B cell (primary cell): ENCODE data around the gene SAA4. TPM values are rescaled to one million over a fixed set of nuclear protein-coding genes. Genes with fewer than 3 reads are reported as not detected.

ENCODE experiments used
- ATAC-seq: fragments of 200-7000 bp; cut with Tn5 transposase; one replicate; pipeline ENCODE4 v1.10.0; 2021; ENCODE audit warnings: low read depth, mild to moderate bottlenecking, moderate number of reproducible peaks, moderate library complexity
- CTCF ChIA-PET: fragments of 350-600 bp; sonication (Branson Sonifier 250); formaldehyde crosslinking; loops from one replicate; lab custom pipeline; 2021; ENCODE audit warnings: antibody characterized with exemption, inconsistent platforms; lab: Charles Lee
- POLR2A ChIA-PET: fragments of 350-600 bp; sonication (Branson Sonifier 250); formaldehyde crosslinking; loops from one replicate; lab custom pipeline; 2021; ENCODE audit warnings: antibody characterized with exemption; lab: Charles Lee
- DNase-seq: peaks from one replicate; pipeline ENCODE4 v3.0.0; 2013
- H2AFZ ChIP-seq: 2 replicates; pipeline ENCODE4 v1.6.1; 2012; ENCODE audit warnings: mild to moderate bottlenecking, low read depth, low read length; ENCODE audit not compliant: insufficient read depth, poor library complexity, severe bottlenecking
- H3K27ac ChIP-seq, 2 donors: 1 replicate in 1 of 2; 2 replicates in 1 of 2; pipeline ENCODE4 v1.5.1; 2012 to 2013; ENCODE audit warnings: low read length in 2 of 2, mild to moderate bottlenecking in 2 of 2, moderate library complexity in 1 of 2
- H3K27me3 ChIP-seq, 4 experiments: fragments of 200-600 bp in 1 of 4; sonication (generic) in 1 of 4; replicated peaks in 1 of 4; 1 replicate in 2 of 4; 2 replicates in 2 of 4; pipeline versions ENCODE4 v1.6.1 to v1.7.0; 2013 to 2016; ENCODE audit warnings: low read length in 3 of 4, mild to moderate bottlenecking in 2 of 4, mixed read lengths in 1 of 4, moderate library complexity in 1 of 4; ENCODE audit not compliant: insufficient read depth in 4 of 4, control insufficient read depth in 3 of 4; ENCODE audit errors: control extremely low read depth in 1 of 4
- H3K36me3 ChIP-seq, 2 experiments: replicated peaks in 1 of 2; 1 replicate in 1 of 2; 2 replicates in 1 of 2; pipeline versions ENCODE4 v1.6.1 to v1.7.1; 2013; ENCODE audit warnings: low read length in 1 of 2; ENCODE audit not compliant: insufficient read depth in 2 of 2, control insufficient read depth in 1 of 2; ENCODE audit errors: control extremely low read depth in 1 of 2, extremely low read depth in 1 of 2
- H3K4me1 ChIP-seq, 2 donors: fragments of 200-600 bp in 1 of 2; sonication (generic) in 1 of 2; 1 replicate in 1 of 2; 2 replicates in 1 of 2; pipeline versions ENCODE4 v1.5.1 to v1.6.1; 2013 to 2017; ENCODE audit warnings: low read length in 2 of 2; ENCODE audit not compliant: control insufficient read depth in 2 of 2, insufficient read depth in 2 of 2
- H3K4me2 ChIP-seq: replicated peaks from 2 replicates; pipeline ENCODE3; 2012; ENCODE audit warnings: mild to moderate bottlenecking, low read depth, low read length; ENCODE audit not compliant: poor library complexity, severe bottlenecking
- H3K4me3 ChIP-seq, 5 experiments: fragments of 200-600 bp in 1 of 5; sonication (generic) in 1 of 5; 1 replicate in 3 of 5; 2 replicates in 2 of 5; pipeline versions ENCODE4 v1.5.1 to v1.7.0; 2011 to 2016; ENCODE audit warnings: low read length in 4 of 5, mild to moderate bottlenecking in 4 of 5, low read depth in 2 of 5, control low read depth in 1 of 5, moderate library complexity in 1 of 5; ENCODE audit not compliant: insufficient read depth in 1 of 5; ENCODE audit errors: control extremely low read depth in 1 of 5, extremely low read depth in 1 of 5
- H3K79me2 ChIP-seq: fragments of 200-600 bp; sonication (generic); one replicate; pipeline ENCODE4 v1.6.0; 2016; ENCODE audit warnings: low read length; ENCODE audit not compliant: control insufficient read depth, insufficient read depth
- H3K9ac ChIP-seq: fragments of 200-600 bp; sonication (generic); 2 replicates; pipeline ENCODE4 v1.6.1; 2017; ENCODE audit warnings: mild to moderate bottlenecking, low read length, moderate library complexity
- H3K9me3 ChIP-seq, 3 donors: one replicate each; pipeline versions ENCODE4 v1.6.1 to v1.7.1; 2013; ENCODE audit warnings: low read length in 2 of 3; ENCODE audit not compliant: control insufficient read depth in 2 of 3, insufficient read depth in 1 of 3; ENCODE audit errors: control extremely low read depth in 1 of 3
- H4K20me1 ChIP-seq: 2 replicates; pipeline ENCODE4 v1.6.0; 2012; ENCODE audit warnings: mild to moderate bottlenecking, low read length; ENCODE audit not compliant: insufficient read depth, control insufficient read depth, poor library complexity, severe bottlenecking
- H3K27ac Mint-ChIP-seq: one replicate; pipeline ENCODE4 v1.8.0; 2021; ENCODE audit warnings: mixed read lengths
- H3K27me3 Mint-ChIP-seq: one replicate; pipeline ENCODE4 v1.8.0; 2021; ENCODE audit warnings: mixed read lengths
- H3K4me1 Mint-ChIP-seq: one replicate; pipeline ENCODE4 v1.8.0; 2021; ENCODE audit warnings: mixed read lengths
- H3K4me3 Mint-ChIP-seq: one replicate; pipeline ENCODE4 v1.8.0; 2021; ENCODE audit warnings: mixed read lengths
- H3K9me3 Mint-ChIP-seq: one replicate; pipeline ENCODE4 v1.8.0; 2022; ENCODE audit warnings: mixed read lengths; ENCODE audit not compliant: insufficient read depth
- EZH2 ChIP-seq: IDR thresholded peaks from 2 replicates; pipeline ENCODE4 v1.6.1; 2012; ENCODE audit warnings: borderline replicate concordance, low read depth, mild to moderate bottlenecking, moderate library complexity, low read length; ENCODE audit not compliant: insufficient read depth, poor library complexity, severe bottlenecking
- WGBS: methylation state at CpG from one replicate; pipeline ENCODE4 v1.1.5; 2013; ENCODE audit warnings: missing lambda C conversion rate; ENCODE audit not compliant: insufficient coverage; 5-methylcytosine and 5-hydroxymethylcytosine counted together
- intact Hi-C: fragments of 100-400 bp; cut with micrococcal nuclease; formaldehyde crosslinking; loops from one replicate; pipeline ENCODE4 v1.10.0; 2022
- polyA plus RNA-seq: library from polyadenylated mRNA; depleted of rRNA; stranded (reverse); fragments of >200 nt; gene quantifications from 2 replicates; pipeline ENCODE4 v1.2.3, GENCODE V29; 2012
- total RNA-seq, 2 donors: library from RNA; stranded (reverse); fragments of 120-200 nt in 1 of 2; gene quantifications; 1 replicate in 1 of 2; 2 replicates in 1 of 2; pipeline versions ENCODE4 v1.2.3 to v1.2.4, GENCODE V29; 2013 to 2022
- TF ChIP-seq, protein P1 (sequence below): fragments of 200-600 bp; IDR thresholded peaks from one replicate; pipeline ENCODE4 v1.8.0; 2022; ENCODE audit warnings: antibody characterized with exemption, mild to moderate bottlenecking

SAA4 gene
- total and polyA plus RNA-seq, 2 donors (not counting 1 experiment from before 2014, with no cell fraction given), result not detected

GRCh38 chr11:18282626-18283025 lies 46.0 kb upstream of the SAA4 start:
- Histone ChIP-seq H3K9me3 (no peaks in the 10 kb centered on the region), H3K27me3 (no peaks in the 10 kb centered on the region), H2AFZ (peak overlapping the region; percentile 58), H3K27ac (peak overlapping the region; percentile 68 to 86), H4K20me1 (no peaks in the 10 kb centered on the region), H3K79me2 (peaks cover 9% of the 10 kb centered on the region), H3K36me3 (peaks cover 0 to 60% of the 10 kb centered on the region in 2 experiments), H3K4me2 (peak overlapping the region; percentile 49), H3K4me3 (no peak overlapping the region), H3K4me1 (peaks cover 34 to 39% of the 10 kb centered on the region in 2 donors), H3K9ac (peak overlapping the region; percentile 22)
- WGBS, result no CpG with 5 or more reads among the region's 2 CpGs
- Mint-ChIP-seq H3K9me3 (no peaks in the 10 kb centered on the region), H3K27me3 (no peaks in the 10 kb centered on the region), H3K4me1 (peaks cover 37% of the 10 kb centered on the region), H3K27ac (peak overlapping the region; percentile 83), H3K4me3 (peak overlapping the region; percentile 4)
- intact Hi-C loops, result loop anchor here (5.0 kb wide), 2 partner anchors 40 kb away; partner anchors contain the start of genes GTF2H1 and HPS5
- DNase-seq (peak; percentile 62), ATAC-seq (peak; percentile 67)
- POLR2A ChIA-PET, result interaction anchor here (0.5 to 1.2 kb wide), 3 partner anchors 28 to 110 kb away, joined by 4 to 8 read pairs (median 6); partner anchors contain the start of genes GTF2H1 and HPS5
- no peak for TF ChIP-seq EZH2
- TF ChIP-seq, protein P1, sequence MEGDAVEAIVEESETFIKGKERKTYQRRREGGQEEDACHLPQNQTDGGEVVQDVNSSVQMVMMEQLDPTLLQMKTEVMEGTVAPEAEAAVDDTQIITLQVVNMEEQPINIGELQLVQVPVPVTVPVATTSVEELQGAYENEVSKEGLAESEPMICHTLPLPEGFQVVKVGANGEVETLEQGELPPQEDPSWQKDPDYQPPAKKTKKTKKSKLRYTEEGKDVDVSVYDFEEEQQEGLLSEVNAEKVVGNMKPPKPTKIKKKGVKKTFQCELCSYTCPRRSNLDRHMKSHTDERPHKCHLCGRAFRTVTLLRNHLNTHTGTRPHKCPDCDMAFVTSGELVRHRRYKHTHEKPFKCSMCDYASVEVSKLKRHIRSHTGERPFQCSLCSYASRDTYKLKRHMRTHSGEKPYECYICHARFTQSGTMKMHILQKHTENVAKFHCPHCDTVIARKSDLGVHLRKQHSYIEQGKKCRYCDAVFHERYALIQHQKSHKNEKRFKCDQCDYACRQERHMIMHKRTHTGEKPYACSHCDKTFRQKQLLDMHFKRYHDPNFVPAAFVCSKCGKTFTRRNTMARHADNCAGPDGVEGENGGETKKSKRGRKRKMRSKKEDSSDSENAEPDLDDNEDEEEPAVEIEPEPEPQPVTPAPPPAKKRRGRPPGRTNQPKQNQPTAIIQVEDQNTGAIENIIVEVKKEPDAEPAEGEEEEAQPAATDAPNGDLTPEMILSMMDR, result no peak
- CTCF ChIA-PET, result interaction anchor here (0.5 to 1.9 kb wide), 6 partner anchors 10 to 177 kb away, joined by 3 to 9 read pairs (median 4); partner anchors contain the start of gene SAAL1

GRCh38 chr11:18280438-18281045 lies 43.9 kb upstream of the SAA4 start:
- POLR2A ChIA-PET, result interaction anchor here (0.7 kb wide), 2 partner anchors 23 to 267 kb away, joined by 5 read pairs; no protein-coding TSS in a partner anchor
- intact Hi-C loops, result loop anchor here (5.0 kb wide), 2 partner anchors 38 to 42 kb away; partner anchors contain the start of genes GTF2H1 and HPS5
- Histone ChIP-seq H3K27me3 (no peaks in the 10 kb centered on the region), H3K9me3 (no peaks in the 10 kb centered on the region), H3K9ac (peak overlapping the region; percentile 51), H3K79me2 (peaks cover 9% of the 10 kb centered on the region), H4K20me1 (no peaks in the 10 kb centered on the region), H3K27ac (peak overlapping the region; percentile 72 to 86), H3K4me3 (peak overlapping the region in 3 of 5 experiments; percentile 13 to 45 (median 44)), H2AFZ (peak overlapping the region; percentile 21), H3K36me3 (peaks cover 0 to 39% of the 10 kb centered on the region in 2 experiments), H3K4me1 (peaks cover 34 to 39% of the 10 kb centered on the region in 2 donors), H3K4me2 (peak overlapping the region; percentile 67)
- Mint-ChIP-seq H3K27me3 (no peaks in the 10 kb centered on the region), H3K27ac (peak overlapping the region; percentile 80), H3K4me1 (peaks cover 37% of the 10 kb centered on the region), H3K9me3 (no peaks in the 10 kb centered on the region), H3K4me3 (peak overlapping the region; percentile 78)
- TF ChIP-seq EZH2, result no peak
- TF ChIP-seq, protein P1, result no peak
- DNase-seq, result peak; percentile 64
- CTCF ChIA-PET, result interaction anchor here (0.6 kb wide), 1 partner anchor 30 kb away, joined by 3 read pairs; no protein-coding TSS in a partner anchor
- no CpG with 5 or more reads among the region's 4 CpGs for WGBS
- peak; percentile 78 for ATAC-seq
